ENCODE data around the gene RABL6.

Gene RABL6

DNA sequence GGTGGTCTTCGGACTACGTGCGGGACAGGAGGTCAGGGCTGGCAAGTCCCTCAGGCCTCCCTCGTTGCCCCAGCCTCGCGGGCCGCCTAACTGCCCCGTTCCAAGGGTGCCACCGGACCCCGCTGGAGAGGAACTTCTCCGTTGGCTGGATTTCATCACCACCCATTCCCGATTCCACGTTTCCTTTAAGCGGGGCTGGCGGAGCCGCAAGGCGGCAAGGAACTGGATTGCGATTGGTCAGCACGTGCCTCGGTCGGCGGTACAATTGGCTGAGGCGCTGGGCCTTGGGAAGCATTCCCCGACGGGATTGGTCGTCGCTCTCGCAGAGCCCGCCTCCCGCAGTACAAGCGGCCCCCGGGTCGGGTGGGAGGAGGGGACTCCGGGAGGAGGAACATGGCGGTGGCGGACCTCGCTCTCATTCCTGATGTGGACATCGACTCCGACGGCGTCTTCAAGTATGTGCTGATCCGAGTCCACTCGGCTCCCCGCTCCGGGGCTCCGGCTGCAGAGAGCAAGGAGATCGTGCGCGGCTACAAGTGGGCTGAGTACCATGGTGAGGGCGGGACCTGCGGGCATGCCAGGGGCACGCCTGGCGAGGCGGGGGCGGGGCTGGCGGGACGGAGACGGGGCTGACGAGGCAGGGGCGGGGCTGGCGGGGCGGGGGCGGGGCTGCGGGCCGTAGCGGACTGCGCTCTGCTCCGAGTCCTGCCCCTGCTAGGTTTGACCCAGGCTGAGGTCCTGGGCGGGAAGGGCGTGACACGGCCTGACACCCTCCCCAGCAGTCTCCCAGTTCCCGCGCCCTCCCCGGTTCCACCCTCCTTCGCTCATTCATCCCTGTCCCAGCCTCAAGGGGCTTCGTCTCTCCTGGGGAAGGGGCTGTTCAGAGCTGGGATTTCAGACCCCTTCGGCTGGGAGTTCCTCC is 41.6 kb downstream of the RABL6 start, which contains the start of gene PHPT1:
Gene PHPT1 (plus strand): TSS at position 372 of the 922 bp plus-strand sequence. CDS start 22 bp downstream, at position 394.
- TF ChIP-seq CTCF (conservative IDR thresholded peaks at IDR 0.05; ENCODE audit: control insufficient read depth, insufficient read depth, low read depth, low read length): no peak

DNA sequence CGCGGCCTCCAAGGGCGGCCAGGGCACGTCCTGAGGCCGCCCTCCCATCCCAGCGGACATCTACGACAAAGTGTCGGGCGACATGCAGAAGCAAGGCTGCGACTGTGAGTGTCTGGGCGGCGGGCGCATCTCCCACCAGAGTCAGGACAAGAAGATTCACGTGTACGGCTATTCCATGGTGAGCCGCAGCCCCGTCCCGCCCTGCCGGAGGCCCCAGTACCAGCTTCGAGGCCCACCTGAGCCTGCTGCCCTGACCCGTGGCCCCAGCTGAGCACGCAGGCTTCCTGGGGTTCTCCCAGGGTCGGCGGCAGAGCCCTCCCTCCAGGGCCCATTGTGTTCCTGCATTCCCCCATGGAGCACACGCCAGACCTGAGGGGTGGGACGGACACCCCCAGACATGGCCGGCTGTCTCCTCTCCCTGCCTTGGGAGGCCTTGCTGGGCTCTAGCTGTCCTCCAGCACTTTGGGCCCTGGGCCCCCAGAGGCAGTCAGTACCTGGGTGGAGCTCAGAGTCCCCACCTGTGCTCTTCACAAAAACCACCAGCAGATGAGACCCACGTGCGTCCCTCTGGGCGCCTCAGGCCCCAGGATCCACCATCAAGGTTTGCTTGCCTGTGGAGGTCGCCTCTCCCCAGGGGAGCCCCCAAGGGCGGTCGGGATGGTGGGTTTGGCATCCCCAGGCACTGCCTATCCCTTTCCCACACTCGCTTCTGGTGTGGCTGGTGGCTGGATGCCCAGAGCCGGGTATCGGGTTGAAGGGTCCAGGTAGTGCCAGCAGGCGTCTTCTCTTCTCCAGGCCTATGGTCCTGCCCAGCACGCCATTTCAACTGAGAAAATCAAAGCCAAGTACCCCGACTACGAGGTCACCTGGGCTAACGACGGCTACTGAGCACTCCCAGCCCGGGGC is 42.5 kb downstream of the RABL6 start:
- H3K4me3 ChIP-seq (ENCODE audit: control insufficient read depth, low read depth, low read length): peak overlapping the region; percentile 81
- no peak for DNase-seq (ENCODE audit: low read depth)

More for the DNA sequence above, 41.6 kb downstream of the RABL6 start, which contains the start of gene PHPT1:
- peak within 1 kb of the TSS; percentile 81 for H3K4me3 ChIP-seq (ENCODE audit: control insufficient read depth, low read depth, low read length)
- peak; percentile 99 for DNase-seq (ENCODE audit: low read depth)

DNA sequence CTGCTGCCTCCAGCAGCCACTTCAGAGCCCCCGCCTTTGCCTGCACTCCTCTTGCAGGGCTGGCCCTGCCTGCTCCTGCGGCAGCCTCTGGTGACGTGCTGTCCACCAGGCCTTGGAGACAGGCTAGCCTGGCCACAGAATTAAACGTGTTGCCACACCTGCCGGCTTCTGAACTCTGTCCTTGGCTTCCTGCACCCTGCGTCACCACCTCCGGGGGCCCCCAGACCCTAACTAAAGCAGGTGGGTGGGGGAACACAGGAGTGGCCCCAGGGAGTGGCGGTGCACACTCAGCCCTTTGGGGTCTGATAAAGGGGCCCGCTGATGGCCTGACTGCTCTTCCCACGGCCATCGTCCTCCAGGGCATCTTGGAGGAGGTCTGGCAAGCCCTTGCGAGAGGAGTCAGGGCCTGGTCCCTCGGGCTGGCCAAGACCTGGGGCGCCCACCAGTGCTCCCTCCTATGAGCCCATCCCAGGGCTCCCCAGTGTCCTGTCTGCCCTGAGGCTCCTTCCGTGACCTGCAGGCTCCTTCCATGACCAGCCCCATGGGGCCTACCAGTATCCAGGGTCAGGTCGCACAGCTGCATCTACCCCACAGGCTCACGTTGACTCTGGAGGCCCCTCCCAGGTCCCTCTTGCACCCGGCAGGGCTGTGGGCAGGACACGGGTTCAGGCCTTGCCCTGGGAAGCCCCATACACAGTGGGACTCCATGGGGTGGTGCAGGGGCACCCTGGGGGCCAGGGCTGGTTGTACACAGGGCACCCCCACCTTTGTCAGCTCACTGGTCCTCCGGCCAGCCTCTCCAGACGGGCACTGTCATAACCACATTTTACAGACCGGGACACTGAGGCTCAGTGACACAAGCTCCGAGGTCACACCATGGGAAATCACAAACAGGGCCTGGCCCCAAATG is 43.4 kb downstream of the RABL6 start:
- H3K4me3 ChIP-seq (ENCODE audit: control insufficient read depth, low read depth, low read length): no peak overlapping the region
- DNase-seq (ENCODE audit: low read depth): no peak
- no peak for TF ChIP-seq CTCF (conservative IDR thresholded peaks at IDR 0.05; ENCODE audit: control insufficient read depth, insufficient read depth, low read depth, low read length)

More for the DNA sequence above, 42.5 kb downstream of the RABL6 start:
- TF ChIP-seq CTCF (conservative IDR thresholded peaks at IDR 0.05; ENCODE audit: control insufficient read depth, insufficient read depth, low read depth, low read length): no peak

GRCh38 chr9:136851941-136852663 is 44.4 kb downstream of the RABL6 start, which contains the start of gene MAMDC4:
MAMDC4 (plus strand) TSS chr9:136852346; CDS start chr9:136852417, 71 bp downstream.
- no peak for TF ChIP-seq CTCF (conservative IDR thresholded peaks at IDR 0.05; ENCODE audit: control insufficient read depth, insufficient read depth, low read depth, low read length)
- no peak for DNase-seq (ENCODE audit: low read depth)
- H3K4me3 ChIP-seq (ENCODE audit: control insufficient read depth, low read depth, low read length): no peak within 1 kb of the TSS

- H3K4me3 ChIP-seq (ENCODE audit: control insufficient read depth, low read depth, low read length): no peak overlapping the region
- no peak for TF ChIP-seq CTCF (conservative IDR thresholded peaks at IDR 0.05; ENCODE audit: control insufficient read depth, insufficient read depth, low read depth, low read length)
- DNase-seq (ENCODE audit: low read depth): no peak
Measured at GRCh38 chr9:136852664-136853595, 45.2 kb downstream of the RABL6 start.

Data from fibroblast of mammary gland (primary cell).